ENCODE measurements around the gene NKX2-3.
A peak's percentile ranks its signal among the peaks of the same experiment; 100 is the strongest.

NKX2-3 gene

DNA sequence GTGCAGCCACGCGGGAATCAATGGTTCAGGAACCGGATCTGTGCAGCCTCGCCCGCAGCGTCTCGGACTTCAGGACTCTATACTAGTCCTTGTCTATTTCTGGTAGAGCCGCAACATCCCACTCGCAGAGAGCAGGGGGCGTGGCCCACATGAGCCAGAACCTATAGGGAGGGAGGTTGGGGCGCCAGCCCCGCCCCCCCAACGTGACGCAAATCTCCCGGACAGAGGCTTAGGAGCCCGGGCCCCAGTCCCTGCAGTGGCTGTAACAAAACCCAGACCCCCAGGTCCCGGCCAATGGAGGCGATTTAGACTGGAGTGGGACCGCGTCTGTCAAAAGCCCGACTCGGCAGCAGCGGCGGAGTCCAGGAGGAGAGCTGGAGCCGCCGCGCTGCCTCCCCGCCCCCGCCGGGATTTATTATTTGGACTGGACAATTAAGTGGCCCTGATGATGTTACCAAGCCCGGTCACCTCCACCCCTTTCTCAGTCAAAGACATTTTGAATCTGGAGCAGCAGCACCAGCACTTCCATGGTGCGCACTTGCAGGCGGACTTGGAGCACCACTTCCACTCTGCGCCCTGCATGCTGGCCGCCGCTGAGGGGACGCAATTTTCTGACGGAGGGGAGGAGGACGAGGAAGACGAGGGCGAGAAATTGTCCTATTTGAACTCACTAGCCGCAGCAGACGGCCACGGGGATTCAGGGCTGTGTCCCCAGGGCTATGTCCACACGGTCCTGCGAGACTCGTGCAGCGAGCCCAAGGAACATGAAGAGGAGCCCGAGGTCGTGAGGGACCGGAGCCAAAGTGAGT, at the start of gene NKX2-3:
NKX2-3 (plus strand) TSS at position 256 of the 809 bp plus-strand sequence; CDS start at position 446, 190 bp downstream.
- DNase-seq = peak; percentile 96

DNA sequence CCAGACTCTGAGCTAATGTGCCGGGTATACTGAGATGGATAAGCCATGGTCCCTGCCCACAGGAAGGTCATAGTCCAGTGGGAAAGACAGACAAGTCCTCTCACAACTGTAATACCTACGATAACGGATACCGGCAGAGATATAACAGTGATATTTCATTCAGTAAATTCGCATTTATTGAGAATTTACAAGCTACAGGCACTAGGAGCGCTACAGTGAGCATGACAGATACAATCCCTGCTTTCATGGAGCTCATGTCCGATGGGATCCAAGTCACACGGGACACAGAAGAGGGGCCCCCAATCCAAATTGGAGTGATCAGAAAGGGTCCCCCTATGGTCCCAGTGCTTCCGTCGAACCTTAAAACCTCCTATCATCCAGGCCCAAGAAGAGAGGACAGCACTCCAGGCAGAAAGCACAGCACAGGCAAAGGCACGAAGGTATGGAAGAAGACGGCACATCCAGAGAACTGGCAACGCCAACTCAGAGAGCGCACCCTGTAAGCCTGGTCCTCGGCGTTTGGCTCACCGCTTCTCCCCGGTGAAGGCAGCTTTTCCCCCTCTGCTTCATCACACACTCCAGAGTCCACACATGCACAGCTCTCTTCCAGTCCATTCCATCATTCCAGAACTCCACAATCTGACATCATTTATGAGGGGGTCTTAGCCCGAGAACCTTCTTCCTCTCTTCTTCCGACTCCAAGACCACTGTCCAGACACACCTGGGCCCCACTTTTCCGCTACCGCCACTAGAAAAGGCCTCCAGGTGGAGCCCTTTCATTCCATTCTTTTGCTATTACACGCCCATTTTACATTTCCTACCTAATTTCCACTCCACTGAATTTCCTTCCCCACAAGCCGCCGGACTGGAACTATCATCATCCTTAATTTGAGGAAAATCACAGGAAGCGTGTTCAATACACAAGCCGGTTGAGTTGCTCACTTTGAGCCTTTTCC, 47.8 kb upstream of the NKX2-3 start:
- peak; percentile 68 for DNase-seq

DNA sequence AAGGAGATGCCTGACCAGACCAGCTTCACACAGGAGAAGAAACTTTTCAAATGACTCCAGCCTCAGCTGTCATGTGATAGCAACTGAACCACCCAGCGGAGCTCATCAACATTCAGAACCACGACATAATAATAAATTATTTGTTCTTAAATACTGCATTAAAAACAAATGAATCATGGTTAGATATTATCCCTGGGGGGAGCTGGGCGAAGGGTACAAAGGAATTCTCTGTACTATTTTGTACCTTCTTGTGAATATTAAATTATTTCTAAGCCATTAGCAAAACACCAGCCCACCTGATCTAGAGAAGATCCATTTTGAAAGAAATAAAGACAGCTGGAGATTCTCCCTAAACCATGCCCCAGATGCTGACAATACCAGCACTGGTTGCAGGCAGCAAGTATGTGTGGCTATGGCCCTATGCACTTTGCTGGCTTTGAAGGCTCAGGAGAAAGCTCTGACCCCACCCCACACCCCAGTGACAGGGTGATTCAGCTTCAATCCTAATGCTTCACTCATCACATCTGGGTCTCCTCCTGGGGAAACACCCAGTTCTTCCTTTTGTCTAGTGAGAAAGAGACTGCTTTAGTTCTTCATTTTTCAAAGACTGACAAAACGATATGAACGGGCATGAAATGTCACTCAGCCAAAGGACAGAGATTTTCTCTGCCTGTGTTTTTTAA, 45.5 kb upstream of the NKX2-3 start:
- DNase-seq = no peak

GRCh38 chr10:99489271-99489670, 43.5 kb upstream of the NKX2-3 start:
- no peak for DNase-seq

GRCh38 chr10:99497343-99498025, 35.3 kb upstream of the NKX2-3 start:
- DNase-seq = no peak

- no peak for DNase-seq
Observed at GRCh38 chr10:99506416-99506815, 26.3 kb upstream of the NKX2-3 start.

GRCh38 chr10:99507265-99507664, 25.5 kb upstream of the NKX2-3 start:
- no peak for DNase-seq

DNA sequence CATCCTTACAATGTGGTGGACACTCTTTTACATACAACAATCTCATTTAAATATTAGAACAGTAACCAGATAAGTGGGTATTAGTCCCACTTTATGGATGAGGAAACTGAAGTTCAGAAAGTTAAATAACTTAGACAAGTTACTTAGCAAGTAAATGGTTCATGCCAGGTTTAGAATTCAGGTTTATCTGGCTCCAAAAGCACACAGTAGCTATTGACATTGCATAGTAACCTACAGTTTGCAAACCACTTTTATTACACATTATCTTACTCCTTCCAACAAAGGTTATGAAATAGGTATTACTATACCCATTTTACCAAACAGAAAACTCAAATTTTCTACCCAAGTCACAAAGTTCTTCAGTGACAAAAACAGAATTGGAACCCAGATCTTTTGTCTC, 19.7 kb upstream of the NKX2-3 start:
- DNase-seq = no peak

GRCh38 chr10:99519690-99520039, 13.1 kb upstream of the NKX2-3 start:
- DNase-seq = no peak

GRCh38 chr10:99520040-99520846, 12.5 kb upstream of the NKX2-3 start:
- DNase-seq = peak; percentile 87

DNA sequence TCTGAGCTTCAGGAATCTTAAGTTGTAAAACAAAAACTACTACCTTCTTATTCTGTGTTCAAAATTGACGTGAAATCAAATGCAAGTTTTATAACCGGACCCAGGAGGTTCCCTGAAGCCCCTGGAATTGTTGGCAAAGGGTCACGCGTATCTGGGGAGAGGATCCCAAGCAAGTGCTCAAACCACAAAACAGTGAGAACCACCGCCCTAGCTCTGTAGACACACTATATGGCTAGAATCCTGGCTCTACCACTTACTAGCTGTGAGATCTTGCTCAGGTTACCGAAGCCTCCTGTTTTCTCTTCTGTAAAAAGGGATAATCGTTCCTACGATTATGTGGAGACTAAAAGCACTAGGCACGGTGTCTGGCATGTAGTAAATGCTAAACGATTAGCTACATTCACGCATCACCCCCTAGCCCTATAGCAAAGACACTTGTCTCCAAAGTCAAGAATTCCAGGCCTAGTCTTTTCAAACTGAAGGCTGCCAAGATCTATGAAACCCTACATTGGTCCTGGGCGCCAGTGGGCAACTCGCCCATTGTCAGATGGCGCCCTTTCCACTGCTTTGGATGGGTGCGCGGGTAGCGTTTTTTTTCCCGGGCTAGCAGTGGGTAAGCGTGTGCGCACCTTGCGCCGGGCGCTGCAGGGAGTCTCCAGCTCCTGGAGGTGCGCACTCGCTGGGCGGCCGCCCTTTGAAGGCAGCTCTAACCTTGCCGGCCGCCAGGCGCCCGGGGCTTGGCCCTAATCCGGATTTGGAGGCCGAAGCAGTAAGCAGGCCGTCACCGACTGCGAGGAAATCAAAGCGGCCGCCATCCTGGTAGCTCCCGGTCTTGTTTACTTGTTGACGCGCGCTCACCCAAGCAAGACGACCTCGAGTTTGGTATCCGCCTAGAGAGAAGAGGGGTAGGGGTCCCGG, 11.6 kb upstream of the NKX2-3 start:
- peak; percentile 81 for DNase-seq

DNA sequence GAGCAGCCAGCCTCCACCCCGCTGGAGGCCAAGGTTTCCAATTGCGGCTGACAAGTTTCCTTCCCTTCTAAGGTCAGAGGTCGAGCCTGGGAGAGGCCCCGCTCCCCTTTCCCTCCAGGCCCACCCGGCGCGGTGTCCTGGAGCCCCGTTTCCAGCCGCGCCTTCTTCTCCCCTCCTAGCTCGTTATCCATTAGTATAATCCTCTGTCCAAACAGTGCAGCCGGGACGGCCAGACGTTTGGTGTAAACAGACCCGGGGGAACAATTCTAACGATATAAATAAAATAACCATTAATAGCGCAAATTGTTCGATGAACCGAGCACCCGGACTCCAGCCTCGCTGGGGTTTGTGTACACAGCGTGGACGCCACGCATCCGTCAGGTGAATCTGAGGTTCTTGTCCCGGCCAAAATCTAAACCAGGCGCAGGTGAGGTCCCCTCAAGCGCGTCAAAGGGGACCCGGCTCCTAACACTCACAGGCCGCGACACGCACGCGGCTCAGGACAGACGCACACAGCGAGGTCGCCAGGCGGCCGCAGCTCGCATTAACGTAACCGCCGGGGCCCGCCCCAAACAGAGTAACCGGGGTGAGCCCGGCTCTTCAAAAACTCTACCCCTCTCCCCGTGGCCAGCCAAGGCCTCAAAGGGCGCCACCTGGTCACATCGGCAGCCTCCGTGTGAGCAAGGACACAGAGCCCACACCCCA, 10.8 kb upstream of the NKX2-3 start:
- no peak for DNase-seq

- DNase-seq = peak; percentile 88
Observed at GRCh38 chr10:99522470-99523250, 10.1 kb upstream of the NKX2-3 start.

DNA sequence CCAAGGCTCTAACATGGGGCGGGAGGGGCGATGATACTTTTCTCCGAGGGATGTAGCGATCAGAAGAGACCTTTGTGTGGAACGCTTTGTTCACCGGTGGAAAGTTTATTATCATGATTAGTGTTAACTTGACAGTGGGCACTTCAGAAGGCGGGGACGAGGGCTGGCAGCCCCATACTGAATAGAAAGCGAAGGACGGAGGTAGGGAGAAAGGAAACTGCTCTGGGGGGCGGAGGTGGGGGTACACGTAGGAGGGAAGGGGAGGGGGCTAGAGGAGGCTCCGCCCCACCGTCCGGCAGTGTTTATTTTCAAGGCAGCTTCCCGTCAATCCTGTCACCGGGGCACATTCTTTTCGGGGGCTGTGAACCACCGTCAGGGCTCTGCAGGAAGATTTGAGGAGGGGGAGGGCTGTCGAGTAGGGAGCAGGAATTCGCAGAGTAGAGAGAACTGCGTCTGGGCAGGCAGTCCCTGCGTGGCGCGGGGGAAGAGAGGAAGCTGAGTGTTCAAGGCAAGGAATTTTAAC, 9.4 kb upstream of the NKX2-3 start:
- peak; percentile 93 for DNase-seq

DNA sequence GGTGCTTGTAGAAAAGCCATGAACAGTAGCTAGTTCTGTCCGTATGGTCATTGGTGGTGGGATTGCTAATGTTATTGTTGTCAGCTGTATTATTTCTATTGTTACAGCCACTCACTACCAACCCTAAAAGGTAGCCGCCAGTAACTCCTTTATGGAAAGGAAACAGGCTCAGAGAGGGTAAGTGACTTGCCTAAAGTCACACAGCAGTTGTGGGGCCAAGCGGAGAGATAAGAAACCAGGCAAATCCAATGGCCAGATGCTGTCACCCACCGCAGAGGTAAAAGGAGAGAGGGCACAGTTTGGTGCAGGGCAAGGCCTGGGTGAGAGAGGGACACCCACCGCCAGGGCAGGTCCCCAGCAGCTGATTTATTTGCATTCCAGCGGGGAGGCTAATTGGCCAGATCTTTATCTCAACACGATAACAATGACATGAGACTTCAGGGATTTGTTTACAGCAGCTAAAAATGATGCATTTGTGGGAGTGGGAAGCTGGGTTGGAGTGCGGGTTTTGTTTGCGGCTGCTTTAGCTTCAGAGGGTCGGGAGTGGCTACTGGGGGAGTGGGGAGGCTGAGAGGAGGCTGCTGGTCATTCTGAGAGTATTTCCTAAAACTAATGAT, 8.6 kb upstream of the NKX2-3 start:
- peak; percentile 86 for DNase-seq

GRCh38 chr10:99524736-99525380, 7.9 kb upstream of the NKX2-3 start:
- no peak for DNase-seq

GRCh38 chr10:99525897-99526296, 6.8 kb upstream of the NKX2-3 start:
- DNase-seq = no peak
